DND-41 (cell line): ENCODE data around the gene AP2B1.

Experiments used
- ATAC-seq: fragments of 200-7000 bp; cut with Tn5 transposase; 3 replicates; pipeline ENCODE4 v1.9.1; 2021; ENCODE audit warnings: low read depth; ENCODE audit not compliant: insufficient read depth
- DNase-seq: peaks from one replicate; pipeline ENCODE4 v3.0.0-alpha.2; 2020
- H2AFZ ChIP-seq: 2 replicates; pipeline ENCODE4 v1.6.0; 2012; ENCODE audit warnings: low read depth, low read length
- H3K27ac ChIP-seq: 2 replicates; pipeline ENCODE4 v1.5.1; 2012; ENCODE audit warnings: low read length, inconsistent platforms
- H3K27me3 ChIP-seq: fragments of 200-600 bp; sonication (generic); 2 replicates; pipeline ENCODE4 v1.6.0; 2012; ENCODE audit warnings: low read length, mild to moderate bottlenecking, inconsistent platforms; ENCODE audit not compliant: insufficient read depth, poor library complexity
- H3K36me3 ChIP-seq: 2 replicates; pipeline ENCODE4 v1.5.1; 2012; ENCODE audit warnings: low read length, inconsistent platforms; ENCODE audit not compliant: insufficient read depth
- H3K4me1 ChIP-seq: 2 replicates; pipeline ENCODE4 v1.5.1; 2012; ENCODE audit warnings: mild to moderate bottlenecking, low read length; ENCODE audit not compliant: insufficient read depth
- H3K4me2 ChIP-seq: 2 replicates; pipeline ENCODE4 v1.6.0; 2012; ENCODE audit warnings: mild to moderate bottlenecking, moderate library complexity, low read length, inconsistent platforms; ENCODE audit not compliant: insufficient read depth
- H3K4me3 ChIP-seq, 2 experiments: fragments of 200-600 bp in 1 of 2; shearing (Covaris generic) in 1 of 2; 2 replicates each; pipeline ENCODE4 v1.5.1; 2012 to 2016; ENCODE audit warnings: inconsistent platforms in 2 of 2, low read length in 2 of 2, mild to moderate bottlenecking in 2 of 2, low read depth in 1 of 2, moderate library complexity in 1 of 2
- H3K79me2 ChIP-seq: 2 replicates; pipeline ENCODE4 v1.6.0; 2012; ENCODE audit warnings: low read length, inconsistent platforms; ENCODE audit not compliant: insufficient read depth
- H3K9ac ChIP-seq: 2 replicates; pipeline ENCODE4 v1.6.0; 2012; ENCODE audit warnings: low read depth, mild to moderate bottlenecking, inconsistent platforms, low read length, moderate library complexity
- H3K9me3 ChIP-seq: 2 replicates; pipeline ENCODE4 v1.5.1; 2012; ENCODE audit warnings: low read length, moderate library complexity, mild to moderate bottlenecking, inconsistent platforms; ENCODE audit not compliant: insufficient read depth, severe bottlenecking
- H4K20me1 ChIP-seq: 2 replicates; pipeline ENCODE4 v1.6.0; 2012; ENCODE audit warnings: low read length; ENCODE audit not compliant: insufficient read depth
- EZH2 ChIP-seq: IDR thresholded peaks from 3 replicates; pipeline ENCODE4 v1.6.1; 2012; ENCODE audit warnings: borderline replicate concordance, low read depth, mild to moderate bottlenecking, moderate library complexity, low read length, inconsistent platforms; ENCODE audit not compliant: severe bottlenecking
- TF ChIP-seq, protein P1 (sequence below): IDR thresholded peaks from 2 replicates; pipeline ENCODE4 v1.5.1; 2012; ENCODE audit warnings: borderline replicate concordance, low read length, moderate library complexity, mild to moderate bottlenecking; ENCODE audit not compliant: poor library complexity, severe bottlenecking; ENCODE audit errors: extremely low read depth

AP2B1 gene

DNA sequence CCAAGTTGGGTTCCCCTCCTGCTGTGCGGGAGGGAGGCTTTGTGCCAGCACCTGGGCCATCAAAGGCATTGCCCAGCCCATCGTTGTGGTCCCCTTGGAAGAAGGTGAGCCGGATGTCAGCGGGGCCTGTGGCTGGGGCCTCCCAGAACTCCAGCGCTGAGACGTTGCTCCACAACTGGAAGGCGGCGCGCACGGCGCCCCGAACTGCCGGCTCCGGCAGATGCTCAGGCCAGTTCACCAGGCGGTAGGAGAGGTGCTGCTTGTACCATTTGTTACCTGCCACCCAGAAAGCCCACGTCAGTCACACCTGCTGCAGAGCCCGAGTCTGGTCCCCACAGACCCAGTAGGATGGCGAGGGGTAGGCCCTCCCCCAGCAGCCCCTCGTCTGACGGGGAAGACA lies 186.0 kb downstream of the AP2B1 start:
- H3K9ac ChIP-seq, result no peak overlapping the region
- ATAC-seq (no peak), DNase-seq (no peak)
- H2AFZ ChIP-seq, result no peak overlapping the region
- H3K4me3 ChIP-seq, result no peak overlapping the region
- H3K4me1 ChIP-seq, result no peaks in the 10 kb centered on the region
- H3K27me3 ChIP-seq, result peaks cover 7% of the 10 kb centered on the region
- H4K20me1 ChIP-seq, result 0 out of 2 replicates have a peak, but pooled peaks cover 3% of the 10 kb centered on the region
- H3K36me3 ChIP-seq, result no peaks in the 10 kb centered on the region
- H3K27ac ChIP-seq, result no peak overlapping the region
- TF ChIP-seq, protein P1, sequence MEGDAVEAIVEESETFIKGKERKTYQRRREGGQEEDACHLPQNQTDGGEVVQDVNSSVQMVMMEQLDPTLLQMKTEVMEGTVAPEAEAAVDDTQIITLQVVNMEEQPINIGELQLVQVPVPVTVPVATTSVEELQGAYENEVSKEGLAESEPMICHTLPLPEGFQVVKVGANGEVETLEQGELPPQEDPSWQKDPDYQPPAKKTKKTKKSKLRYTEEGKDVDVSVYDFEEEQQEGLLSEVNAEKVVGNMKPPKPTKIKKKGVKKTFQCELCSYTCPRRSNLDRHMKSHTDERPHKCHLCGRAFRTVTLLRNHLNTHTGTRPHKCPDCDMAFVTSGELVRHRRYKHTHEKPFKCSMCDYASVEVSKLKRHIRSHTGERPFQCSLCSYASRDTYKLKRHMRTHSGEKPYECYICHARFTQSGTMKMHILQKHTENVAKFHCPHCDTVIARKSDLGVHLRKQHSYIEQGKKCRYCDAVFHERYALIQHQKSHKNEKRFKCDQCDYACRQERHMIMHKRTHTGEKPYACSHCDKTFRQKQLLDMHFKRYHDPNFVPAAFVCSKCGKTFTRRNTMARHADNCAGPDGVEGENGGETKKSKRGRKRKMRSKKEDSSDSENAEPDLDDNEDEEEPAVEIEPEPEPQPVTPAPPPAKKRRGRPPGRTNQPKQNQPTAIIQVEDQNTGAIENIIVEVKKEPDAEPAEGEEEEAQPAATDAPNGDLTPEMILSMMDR, result no peak
- no peak for TF ChIP-seq EZH2
- H3K9me3 ChIP-seq, result no peaks in the 10 kb centered on the region
- no peak overlapping the region for H3K4me2 ChIP-seq
- H3K79me2 ChIP-seq, result no peaks in the 10 kb centered on the region

DNA sequence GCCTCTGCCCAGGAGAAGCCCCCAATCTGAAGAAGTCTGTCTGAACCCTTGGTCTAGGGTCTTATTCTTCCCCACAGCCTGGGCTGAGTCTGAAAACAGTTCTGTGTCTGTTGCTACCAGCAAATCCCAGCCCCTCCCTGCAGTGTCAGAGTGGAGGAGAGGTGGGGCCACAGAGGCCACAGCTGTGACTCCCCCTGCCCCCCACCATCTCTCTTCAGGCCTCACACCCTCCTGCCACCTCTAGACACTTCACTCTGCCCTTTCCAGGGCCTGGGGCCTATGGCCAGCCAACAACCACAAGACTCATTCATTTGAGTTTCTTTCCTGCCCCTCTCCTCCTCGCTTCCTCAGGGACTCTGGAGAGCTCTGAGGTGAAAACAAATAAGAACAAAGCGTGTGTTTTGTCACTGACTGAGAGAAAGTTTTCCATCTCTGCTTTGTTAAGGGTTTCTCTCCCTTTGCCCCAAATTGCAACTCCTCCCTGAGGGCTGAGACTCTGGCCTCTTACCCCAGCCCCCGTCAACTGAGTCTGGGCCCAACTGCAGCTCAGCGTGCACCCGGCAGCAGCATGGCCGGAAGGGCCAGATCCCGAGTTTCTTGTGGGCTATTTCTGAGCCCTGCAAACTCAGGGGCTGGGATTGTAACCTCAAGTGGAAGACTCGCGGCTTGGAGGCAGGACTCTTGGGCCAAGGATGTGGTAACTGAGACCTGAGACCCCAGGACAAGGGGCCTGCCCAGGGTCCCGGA lies 186.7 kb downstream of the AP2B1 start:
- Histone ChIP-seq H4K20me1 (0 out of 2 replicates have a peak, but pooled peaks cover 5% of the 10 kb centered on the region), H3K27ac (no peak overlapping the region), H3K9ac (no peak overlapping the region), H3K4me2 (no peak overlapping the region), H3K4me3 (no peak overlapping the region), H2AFZ (no peak overlapping the region), H3K27me3 (peaks cover 8% of the 10 kb centered on the region), H3K79me2 (no peaks in the 10 kb centered on the region), H3K36me3 (no peaks in the 10 kb centered on the region), H3K9me3 (no peaks in the 10 kb centered on the region), H3K4me1 (no peaks in the 10 kb centered on the region)
- ATAC-seq, result no peak
- TF ChIP-seq EZH2, result no peak
- TF ChIP-seq, protein P1, result no peak
- no peak for DNase-seq

DNA sequence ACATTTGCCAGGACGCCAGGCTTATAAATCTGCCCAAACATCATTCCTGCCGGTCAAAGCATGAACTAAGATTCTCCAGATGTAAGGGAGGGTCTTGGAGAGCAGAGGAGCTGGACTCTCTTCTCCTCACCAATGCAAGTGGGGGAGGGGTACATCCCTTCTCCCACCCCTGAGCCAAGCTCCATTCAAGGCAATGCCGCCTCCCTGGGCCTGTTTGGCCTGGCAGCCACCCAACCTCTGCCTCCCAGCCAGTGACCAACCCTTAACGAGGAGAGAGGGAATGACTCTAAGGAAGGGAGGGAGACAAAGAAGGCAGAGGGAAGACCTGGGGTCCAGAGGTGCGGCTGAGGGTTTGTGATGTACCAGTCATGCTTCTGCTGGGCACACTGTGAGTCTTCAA lies 187.4 kb downstream of the AP2B1 start:
- H3K4me3 ChIP-seq, result no peak overlapping the region
- 0 out of 2 replicates have a peak, but pooled peaks cover 7% of the 10 kb centered on the region for H4K20me1 ChIP-seq
- H3K9ac ChIP-seq, result no peak overlapping the region
- no peak for TF ChIP-seq EZH2
- TF ChIP-seq, protein P1, result no peak
- no peak overlapping the region for H3K27ac ChIP-seq
- no peak overlapping the region for H3K4me2 ChIP-seq
- no peaks in the 10 kb centered on the region for H3K36me3 ChIP-seq
- ATAC-seq, result no peak
- no peaks in the 10 kb centered on the region for H3K79me2 ChIP-seq
- no peaks in the 10 kb centered on the region for H3K4me1 ChIP-seq
- peaks cover 14% of the 10 kb centered on the region for H3K27me3 ChIP-seq
- DNase-seq, result no peak
- no peak overlapping the region for H2AFZ ChIP-seq
- no peaks in the 10 kb centered on the region for H3K9me3 ChIP-seq
